Measurements from ENCODE around the gene SPACA7.
"Not testable (repeated sequence)": the region's sequence is repeated elsewhere in the genome, so short reads cannot be mapped to it uniquely, and the experiment has no call there.

SPACA7 gene

DNA sequence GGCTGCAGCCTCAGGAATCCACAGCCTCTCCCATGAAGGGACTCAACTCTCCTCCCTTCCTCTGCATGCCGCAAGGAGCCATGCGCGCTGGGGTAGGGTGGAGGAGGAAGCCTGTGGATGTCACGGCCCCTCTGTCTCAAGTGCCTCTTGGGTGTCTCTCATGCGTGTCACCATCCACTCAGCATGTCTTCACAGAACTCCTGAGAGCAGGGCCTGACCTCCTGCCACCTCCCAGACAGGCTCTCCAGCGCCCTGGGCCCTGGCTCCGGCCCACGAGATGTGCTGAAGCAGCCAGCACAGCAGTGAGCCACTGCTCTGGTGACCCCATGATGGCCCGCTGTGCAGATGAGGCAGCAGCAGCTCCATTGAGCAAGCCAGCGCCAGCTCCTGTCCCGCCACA is 25.9 kb upstream of the SPACA7 start:
- no peak for DNase-seq (ENCODE audit: low read depth in 2 of 2)

DNA sequence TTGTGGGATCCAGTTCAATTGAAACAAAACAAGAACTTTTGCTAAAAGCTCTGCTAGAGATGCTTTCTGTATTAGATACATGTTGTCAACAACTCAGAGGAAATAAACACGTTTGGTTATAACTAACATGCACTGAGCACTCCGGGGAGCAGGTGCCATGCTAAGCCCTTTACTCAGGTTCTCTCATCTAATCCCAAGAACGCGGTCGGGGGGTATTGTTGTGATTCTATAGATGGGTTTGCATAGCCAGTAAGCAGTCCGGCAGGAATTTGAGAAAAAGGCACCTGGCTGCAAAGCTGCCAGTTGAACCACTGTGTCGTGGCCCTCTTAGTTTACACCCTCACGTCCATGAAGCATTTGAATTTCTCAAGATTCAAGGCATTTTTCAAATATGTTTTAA is 24.3 kb upstream of the SPACA7 start:
- no peak for DNase-seq (ENCODE audit: low read depth in 2 of 2)

DNA sequence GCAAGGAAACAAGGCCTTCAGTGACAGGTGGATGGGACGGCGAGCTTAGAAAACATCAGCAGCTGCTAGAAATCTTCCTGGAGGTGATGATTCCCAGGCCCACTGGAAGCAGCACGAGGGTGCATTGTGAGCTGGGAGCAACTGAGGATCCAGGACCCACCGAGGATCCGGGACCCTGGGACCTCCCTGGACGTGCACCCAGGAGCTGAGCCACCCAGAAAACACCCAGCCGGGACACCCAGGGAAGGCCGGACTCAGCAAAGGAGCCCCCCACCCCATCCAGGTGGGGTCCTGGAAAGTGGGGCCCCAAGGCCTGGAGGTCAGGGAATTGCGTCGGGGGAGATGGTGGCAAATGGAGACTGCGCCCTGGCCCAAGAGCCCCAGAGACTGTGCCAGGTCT is 22.3 kb upstream of the SPACA7 start:
- no peak for DNase-seq (ENCODE audit: low read depth in 2 of 2)

DNA sequence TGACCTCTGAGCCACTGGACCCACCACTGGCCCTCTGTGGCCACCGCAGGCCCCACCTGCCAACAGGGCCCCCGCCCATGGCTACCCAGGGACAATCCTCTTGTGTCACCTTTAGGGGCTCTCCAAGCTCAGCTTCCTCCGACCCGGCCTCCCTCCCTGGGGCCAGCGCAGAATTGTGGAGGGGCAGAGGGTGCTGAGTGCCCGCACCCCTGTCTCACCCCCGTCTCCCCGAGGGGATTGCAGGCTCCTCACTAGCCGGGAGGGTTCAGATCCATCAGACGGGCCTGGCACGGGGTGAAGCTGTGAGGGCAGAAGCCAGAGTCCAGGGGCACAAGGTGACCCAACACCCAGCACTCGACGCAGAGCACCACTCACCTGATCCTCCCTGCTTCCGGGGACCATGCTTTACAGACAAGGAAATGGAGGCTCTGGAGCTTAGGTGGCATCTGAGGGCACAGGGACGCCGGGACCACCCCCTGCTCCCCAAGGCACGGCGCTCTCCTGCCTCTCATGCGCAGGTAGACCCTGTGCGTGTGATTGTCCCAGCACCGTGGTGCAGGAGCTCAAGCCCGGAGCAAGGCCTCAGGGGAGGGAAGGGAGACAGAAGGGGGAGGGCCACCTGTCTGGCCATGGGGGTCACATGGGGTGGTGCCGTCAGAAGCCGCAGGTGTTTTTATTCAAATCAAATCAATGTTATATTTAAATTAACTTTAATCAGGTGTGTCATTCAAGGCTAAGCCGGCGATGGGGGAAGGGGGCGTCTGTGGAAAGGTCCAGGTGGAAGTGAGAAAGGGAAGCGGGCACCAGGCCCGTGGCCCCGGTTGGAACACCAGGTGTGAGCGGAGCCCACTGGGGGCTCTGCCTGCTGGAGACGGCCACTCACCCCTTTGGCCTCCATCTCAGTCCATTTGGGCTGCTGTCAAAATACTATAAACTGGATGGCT is 21.6 kb upstream of the SPACA7 start:
- DNase-seq (ENCODE audit: low read depth in 2 of 2) = no peak

DNA sequence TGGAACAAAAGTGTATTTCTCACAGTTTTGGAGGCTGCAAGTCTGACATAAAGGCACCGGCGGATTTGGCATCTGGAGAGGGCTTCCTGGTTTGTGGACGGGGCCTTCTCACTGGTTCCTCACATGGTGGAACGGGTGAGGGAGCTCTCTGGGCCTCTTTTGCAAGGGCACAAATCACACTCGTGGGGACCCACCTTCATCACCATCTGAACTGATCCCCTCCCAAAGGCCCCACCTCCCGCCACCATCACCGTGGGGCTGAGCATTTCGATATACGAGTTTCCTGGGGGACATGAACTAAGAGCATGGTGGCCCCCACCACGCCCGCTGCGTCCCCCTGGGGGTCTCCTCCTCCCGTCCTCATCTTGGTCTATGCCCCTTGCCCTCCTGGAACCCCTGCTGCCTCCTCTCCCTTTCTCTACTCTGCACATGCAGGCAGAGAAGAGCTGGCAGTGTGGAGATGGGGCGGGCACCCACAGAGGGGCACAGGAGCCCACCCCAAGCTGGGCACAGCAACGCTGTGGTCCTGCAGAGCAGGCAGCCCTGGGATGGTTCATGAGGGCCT is 20.8 kb upstream of the SPACA7 start:
- no peak for DNase-seq (ENCODE audit: low read depth in 2 of 2)

DNA sequence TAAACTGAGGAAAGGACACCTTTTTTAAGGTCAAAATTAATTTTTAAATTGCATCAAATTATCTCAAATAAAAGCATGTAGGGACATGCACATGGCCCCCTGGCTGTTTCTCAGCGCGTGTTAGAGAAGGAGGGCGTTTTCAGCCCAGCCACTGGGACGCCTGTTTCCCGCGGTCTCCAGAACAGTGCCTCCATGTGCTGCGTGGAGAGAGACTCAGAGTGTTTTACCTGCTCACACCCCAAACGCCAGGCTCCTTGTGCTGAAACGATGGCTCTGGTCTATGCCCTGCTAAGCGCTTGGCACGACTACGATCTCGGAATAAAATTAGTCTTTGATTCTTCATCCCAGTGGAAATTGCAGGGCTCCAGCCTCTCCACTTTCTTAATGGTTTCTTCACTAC is 20.0 kb upstream of the SPACA7 start:
- no peak for DNase-seq (ENCODE audit: low read depth in 2 of 2)

DNA sequence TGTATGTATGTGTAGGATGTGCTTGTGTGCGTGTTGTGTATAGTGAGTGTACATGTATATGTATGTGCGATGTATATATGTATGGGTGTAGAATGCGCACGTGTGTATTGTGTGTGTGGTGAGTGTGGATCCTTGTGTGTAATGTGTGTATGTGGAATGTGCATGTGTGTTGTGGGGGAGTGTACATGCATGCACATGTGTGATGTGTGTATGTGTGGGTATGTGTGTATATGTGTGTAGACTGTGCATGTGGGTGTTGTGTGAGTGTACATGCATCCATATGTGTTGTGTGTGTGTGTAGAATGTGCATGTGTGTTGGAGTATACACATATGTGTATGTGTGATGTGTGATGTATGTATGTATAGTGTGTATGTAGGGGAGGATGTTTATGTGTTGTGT is 18.0 kb upstream of the SPACA7 start:
- no peak for DNase-seq (ENCODE audit: low read depth in 2 of 2)

DNA sequence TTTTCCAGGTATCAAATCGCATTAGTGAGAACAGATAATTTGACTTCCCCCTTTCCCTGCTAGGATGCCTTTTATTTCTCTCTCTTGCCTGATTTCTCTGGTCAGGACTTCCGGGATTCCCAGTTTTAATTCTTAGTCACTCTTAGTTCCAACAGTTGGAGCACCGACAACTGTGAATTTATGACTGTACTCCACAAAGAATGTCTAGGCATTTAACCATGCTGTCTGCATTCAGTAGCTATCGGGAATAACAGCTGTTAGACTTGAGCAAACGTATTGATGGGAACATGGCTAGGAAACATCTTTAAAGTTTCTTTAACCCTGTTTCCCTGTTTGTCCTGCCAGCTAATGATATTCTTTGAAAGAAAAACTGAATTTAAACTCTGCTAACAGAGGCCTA is 14.1 kb upstream of the SPACA7 start:
- no peak for DNase-seq (ENCODE audit: low read depth in 2 of 2)

DNA sequence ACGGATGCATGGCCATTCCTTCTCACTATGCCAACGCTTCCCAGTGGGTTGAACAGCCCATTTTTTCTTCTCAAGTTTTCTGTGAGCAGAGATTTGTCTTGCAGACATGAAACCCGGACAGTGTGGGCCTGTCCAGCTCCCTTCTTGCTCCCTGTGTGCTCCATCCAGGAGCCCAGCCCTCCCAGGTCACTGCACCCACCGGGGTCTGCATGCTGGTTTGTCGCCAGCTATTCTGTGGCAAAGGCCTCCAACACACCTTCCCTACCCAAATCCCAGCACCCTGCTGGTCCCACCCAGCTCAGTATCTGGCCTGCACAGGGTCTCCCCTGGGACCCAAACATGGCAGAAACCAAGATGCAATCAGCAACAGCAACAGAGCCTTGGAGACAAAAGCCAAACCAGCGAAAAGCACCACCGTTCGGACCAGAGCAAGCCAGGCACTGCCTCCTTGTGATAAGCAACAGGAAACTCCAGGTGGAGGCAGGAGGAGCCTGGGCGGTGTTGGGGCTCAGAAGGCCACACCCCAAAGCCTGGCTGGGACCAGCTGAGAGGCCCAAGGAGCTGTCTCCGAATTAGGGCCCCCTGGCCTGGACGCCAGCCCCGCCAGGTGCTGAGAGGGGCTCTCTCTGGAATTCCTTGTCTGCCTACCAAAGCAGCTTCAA is 12.2 kb upstream of the SPACA7 start:
- DNase-seq (ENCODE audit: low read depth in 2 of 2) = no peak

DNA sequence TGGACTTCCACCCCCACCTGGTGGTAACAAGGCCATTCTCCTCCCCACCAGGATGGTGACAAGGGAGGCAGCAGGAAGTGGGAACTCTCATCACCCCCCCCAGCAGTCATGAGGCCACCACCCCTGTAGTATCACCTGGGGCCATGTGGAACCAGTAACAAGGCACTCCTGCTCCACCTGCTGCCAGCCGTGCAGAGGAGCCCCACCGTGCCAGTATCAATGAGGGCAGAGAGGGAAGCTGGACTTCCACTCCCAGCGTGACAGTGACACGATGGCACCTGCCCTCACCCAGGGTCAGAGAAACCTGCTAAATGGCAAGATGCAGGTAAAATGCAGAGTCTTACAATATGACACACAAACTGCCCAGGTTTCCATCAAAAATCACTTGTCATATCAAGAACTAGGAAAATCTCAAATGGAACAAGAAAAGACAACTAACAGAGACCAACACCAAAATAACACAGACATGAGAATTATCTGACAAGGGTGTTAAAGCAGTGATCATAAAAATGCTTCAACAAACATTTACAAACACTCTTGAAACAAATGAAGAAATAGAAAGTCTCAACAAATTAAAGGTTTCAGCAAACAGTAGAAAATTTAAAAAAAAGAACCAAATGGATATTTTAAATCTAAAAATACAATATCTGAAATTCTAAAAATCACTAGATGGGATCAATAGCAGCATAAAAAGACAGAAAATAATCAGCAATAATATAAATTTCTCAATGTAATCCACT is 9.1 kb upstream of the SPACA7 start:
- no peak for DNase-seq (ENCODE audit: low read depth in 2 of 2)

DNA sequence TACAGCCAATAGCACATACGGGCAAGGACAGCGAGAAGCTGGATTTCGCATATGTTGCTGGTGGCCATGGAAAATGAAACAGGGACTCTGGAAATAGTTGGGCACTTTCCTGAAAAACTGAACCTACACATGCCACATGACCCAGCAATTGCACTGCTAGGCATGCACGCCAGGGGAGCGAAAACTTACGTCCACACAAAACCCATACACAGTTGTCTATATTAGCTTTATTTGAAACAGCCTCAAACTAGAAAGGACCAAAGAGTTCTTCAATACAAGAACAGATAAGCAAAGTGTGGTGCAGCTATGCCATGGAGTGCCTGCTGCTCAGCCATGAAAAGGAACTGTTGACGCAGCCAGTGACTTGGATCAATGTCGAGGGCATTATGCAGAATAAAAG is 7.3 kb upstream of the SPACA7 start:
- DNase-seq (ENCODE audit: low read depth in 2 of 2) = no peak

DNA sequence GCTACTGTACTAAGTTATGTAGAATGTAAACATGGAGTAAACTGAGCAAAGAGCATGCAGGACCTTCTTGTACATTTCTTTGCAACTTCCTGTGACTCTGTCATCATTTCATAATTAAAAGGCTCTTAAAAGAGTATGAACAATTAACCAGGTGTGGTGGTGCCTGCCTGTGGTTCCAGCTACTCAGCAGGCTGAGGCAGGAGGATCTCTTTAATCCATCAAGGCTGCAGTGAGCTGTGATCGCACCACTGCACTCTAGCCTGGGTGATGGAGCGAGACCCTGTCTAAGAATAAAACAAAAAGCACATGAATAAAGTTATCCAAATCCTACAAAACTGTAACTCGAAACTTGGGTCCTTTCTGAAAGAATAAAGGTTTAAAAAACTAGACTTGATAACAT is 5.8 kb upstream of the SPACA7 start:
- DNase-seq (ENCODE audit: low read depth in 2 of 2) = no peak

DNA sequence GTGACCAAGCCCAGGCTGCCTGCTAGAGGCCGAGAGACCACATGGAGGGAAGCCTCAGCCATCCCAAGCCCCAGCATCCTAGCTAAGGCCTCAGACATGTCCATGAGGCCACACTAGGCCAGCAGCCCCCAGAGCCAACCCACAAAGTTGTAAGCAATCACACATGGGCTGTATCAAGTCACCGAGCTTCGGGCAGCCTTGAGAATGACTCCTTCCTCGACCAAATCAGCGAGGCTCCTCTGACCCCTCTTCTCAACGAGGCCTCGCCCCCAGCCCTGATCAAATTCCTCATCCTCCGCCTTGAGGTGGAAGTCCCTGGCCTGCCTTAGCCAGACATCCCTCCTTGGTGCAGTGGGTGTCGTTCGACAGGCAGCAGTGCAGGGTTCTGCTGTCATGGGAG is 1.9 kb upstream of the SPACA7 start:
- no peak for DNase-seq (ENCODE audit: low read depth in 2 of 2)

DNA sequence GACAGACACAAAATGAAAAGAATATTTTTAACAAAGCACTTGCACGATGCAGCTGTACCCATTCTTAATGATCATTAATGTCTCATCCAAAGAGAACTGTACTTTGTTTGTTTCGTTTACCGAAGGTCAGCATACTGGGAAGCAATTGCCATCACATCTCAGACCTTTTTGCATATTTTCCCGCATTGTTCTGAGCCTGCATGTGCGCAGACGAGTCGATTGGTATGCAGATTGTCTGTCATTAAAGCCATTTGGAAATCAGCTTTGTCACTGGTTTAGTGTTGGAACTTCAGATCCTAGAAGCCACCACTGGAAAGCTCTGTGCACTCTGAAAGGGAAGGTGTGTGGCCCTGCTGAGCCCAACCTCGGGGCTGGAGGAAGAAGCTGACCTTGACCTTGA is 15.6 kb downstream of the SPACA7 start:
- DNase-seq (ENCODE audit: low read depth in 2 of 2) = no peak

DNA sequence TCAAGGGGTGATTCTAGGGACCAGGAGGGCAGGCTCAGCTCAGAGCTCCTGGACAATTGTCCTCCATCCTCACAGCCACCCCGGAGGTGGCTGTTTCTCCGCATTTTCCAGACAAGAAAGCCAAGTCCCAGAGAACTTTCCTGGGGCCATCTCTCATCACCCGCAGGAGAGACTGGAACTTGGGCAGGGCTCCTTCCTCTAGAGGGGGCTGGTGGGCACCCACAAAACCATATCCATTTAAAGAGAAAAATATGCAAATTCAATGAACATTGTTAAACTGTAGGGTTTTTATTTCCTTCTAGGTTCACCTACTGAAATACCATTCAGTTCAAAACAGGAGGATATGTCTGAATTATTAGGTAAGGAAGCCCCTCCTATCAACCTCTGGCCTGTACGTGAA is 16.6 kb downstream of the SPACA7 start:
- no peak for DNase-seq (ENCODE audit: low read depth in 2 of 2)

DNA sequence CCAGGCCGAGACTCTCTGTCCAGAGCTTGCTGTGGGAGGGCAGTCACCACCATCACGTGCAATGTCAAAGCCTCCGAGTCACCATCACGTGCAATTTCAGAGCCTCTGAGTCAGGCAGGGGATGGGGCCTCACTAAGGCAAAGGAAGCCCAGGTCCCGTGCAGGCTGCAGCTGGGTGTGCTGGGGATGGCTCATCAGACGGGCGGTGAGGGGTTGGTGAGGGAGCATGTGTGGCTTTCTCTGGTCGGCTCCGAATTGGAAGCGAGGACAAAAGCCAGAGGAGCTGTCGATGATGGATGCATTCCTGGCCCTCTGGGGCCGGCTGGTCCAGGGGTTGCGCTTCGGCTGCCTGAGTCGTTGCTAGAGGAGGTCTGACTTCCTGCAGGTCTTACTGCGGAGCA is 18.9 kb downstream of the SPACA7 start:
- DNase-seq (ENCODE audit: low read depth in 2 of 2) = not testable (repeated sequence)

DNA sequence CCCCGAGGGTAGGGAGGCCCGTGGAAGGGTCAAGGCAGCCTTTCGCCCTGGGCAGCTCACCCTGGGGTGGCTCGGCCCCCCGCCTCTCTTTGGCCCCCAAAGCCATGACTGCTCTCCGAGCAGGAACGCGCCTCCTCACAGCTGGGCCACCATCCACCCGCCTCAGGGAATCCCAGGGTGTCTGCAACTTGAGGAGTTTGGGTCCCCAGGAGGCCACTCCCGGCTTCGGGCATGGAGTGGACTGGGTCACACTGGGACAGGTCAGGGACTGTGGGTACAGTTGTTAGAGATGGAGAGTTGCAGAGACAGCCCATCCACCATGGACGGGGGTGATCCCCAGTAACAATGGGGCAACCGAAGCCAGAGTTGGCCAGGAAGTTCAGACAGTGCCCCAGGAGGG is 19.8 kb downstream of the SPACA7 start:
- not testable (repeated sequence) for DNase-seq (ENCODE audit: low read depth in 2 of 2)

DNA sequence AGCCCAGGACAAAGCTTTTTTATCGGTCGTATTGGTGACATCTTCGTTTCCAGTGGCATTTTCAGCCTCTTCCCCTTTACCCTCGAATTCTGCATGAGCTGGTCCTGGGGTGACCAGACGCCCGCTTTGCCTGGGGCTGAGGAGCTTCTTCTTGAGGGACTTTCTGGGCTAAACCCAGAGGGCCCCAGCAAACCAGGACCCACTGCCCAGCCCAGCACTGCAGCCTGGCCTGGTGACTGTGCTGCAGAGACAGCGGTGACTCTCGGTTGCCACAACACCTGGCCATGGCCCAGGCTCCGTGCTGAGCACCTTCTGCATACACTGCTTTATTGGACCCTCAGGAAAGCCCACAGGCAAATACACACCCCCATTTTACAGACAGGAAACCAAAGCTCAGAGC is 21.0 kb downstream of the SPACA7 start:
- DNase-seq (ENCODE audit: low read depth in 2 of 2) = no peak

DNA sequence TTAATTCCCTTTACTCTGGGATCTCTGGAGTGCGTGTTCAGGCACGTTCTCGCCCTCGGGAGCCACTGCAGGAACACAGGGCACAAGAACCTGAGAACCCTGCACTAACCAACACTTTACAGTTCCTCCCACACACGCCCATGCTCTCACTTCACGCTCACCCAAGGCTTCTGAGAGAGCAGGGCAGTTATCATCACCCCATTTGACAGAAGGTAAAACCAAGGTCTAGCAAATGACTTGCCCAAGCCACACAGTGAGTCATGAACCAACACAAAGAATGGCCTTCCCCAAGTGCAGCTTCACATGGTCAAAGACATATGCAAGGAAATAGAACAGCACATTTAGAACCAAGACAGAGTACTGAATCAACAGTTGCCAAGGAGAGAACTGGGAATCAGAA is 22.2 kb downstream of the SPACA7 start:
- not testable (repeated sequence) for DNase-seq (ENCODE audit: low read depth in 2 of 2)

DNA sequence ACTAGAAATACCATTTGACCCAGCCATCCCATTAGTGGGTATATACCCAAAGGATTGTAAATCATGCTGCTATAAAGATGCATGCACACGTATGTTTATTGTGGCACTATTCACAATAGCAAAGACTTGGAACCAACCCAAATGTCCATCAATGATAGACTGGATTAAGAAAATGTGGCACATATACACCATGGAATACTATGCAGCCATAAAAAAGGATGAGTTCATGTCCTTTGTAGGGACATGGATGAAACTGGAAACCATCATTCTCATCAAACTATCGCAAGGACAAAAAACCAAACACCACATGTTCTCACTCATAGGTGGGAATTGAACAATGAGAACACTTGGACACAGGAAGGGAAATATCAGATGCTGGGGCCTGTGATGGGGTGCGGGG is 33.7 kb downstream of the SPACA7 start:
- DNase-seq (ENCODE audit: low read depth in 2 of 2) = not testable (repeated sequence)

DNA sequence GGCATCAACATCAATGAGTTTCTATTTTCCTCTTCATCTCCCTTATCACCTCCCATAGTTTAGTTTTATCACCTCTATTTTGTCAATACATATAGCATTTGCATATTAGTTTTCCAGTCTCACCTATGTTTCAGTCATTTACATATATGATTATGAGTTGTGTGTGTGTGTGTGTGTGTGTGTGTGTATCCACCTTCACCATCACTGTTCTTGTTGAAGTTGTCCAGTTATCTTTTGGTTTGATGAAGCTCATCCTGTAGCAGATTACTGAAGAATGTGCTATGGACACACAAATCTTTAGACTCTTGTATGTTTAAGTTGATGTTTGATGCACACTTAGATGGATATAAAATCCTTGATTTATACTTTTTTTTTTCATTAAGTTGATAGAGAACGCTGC is 40.5 kb downstream of the SPACA7 start:
- no peak for DNase-seq (ENCODE audit: low read depth in 2 of 2)

DNA sequence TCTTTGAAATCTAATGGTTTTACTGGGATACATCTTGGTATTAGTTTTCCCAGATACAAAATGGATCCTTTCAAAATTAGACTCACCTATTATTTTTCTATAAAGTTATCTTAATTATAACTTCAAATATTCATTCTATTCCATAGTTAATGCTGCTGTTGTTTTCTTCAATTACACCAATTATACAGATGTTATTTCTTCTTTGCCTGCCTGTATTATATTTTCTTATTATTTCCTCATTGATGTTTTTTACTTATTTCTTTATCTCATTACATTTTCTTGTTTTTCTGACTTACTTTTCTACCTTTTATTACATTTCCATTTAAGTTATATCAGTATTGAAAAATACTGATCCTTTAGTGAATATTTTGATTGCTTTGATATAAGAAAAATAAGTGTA is 40.9 kb downstream of the SPACA7 start:
- no peak for DNase-seq (ENCODE audit: low read depth in 2 of 2)
